ENCODE data around the gene ACSF3. TPM values are rescaled to one million over a fixed set of nuclear protein-coding genes. Genes with fewer than 3 reads are reported as not detected.

ACSF3 gene
- total RNA-seq, 1 experiment from 2014 or later = 33.5 TPM

DNA sequence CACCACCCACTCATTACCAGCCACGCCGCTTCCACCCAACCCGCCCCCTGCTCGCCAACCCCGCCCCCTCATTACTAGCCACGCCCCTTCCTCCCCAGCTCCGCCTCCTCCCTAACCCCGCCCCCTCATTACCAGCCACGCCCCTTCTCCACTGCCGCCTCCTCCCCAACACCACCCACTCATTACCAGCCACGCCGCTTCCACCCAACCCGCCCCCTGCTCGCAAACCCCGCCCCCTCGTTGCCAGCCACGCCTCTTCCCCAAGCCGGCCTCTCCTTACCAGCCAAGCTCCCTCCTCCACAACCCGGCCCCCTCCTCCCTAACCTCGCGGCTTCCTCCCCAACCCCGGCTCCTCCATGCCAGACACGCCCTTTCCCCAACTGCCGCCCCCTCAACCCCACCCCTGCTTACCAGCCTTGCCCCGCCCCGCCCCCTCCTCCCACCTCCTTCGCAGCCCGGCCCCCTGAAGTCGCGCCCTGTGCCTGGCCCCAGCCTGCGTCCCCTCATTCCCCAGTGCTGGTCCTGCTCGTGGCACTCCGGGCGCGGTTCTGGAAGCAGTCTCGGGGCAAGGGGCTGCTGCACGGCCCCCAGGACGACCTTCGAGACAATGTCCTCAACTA lies 99.4 kb downstream of the ACSF3 start:
- Histone ChIP-seq H3K4me2 (ENCODE audit: low read length) (peak overlapping the region; percentile 65; the same call in 1 of the 2 replicates), H3K27ac (ENCODE audit: low read length) (no peak overlapping the region), H3K4me1 (ENCODE audit: insufficient read depth, low read length) (no peaks in the 10 kb centered on the region), H3K9me2 (replicated peaks; ENCODE audit: low read length) (no peaks in the 10 kb centered on the region), H3K36me3 (ENCODE audit: low read depth, low read length) (no peaks in the 10 kb centered on the region), H2AFZ (ENCODE audit: low read length) (no peak overlapping the region), H3K4me3 (ENCODE audit: low read length) (no peak overlapping the region), H4K20me1 (ENCODE audit: low read length) (no peaks in the 10 kb centered on the region), H3K79me2 (ENCODE audit: low read length) (no peaks in the 10 kb centered on the region), H3F3A (ENCODE audit: low read length, unreplicated experiment) (no peaks in the 10 kb centered on the region), H3K27me3 (ENCODE audit: low read length) (no peaks in the 10 kb centered on the region), H3K9me3 (ENCODE audit: low read length) (no peaks in the 10 kb centered on the region), H3K9ac (ENCODE audit: low read length) (no peak overlapping the region)
- ChIA-PET CTCF (interaction anchor here (0.6 to 1.4 kb wide), 3 partner anchors 10 to 409 kb away, joined by 3 read pairs; partner anchors contain the start of gene ZNF778), POLR2A (ENCODE audit: unreplicated experiment) (interaction anchor here (0.9 to 1.2 kb wide), 3 partner anchors 22 to 54 kb away, joined by 5 to 15 read pairs (median 6); partner anchors contain the start of gene ZNF778)
- DNase-seq (peak; percentile 80), ATAC-seq (peak; percentile 75)
- TF ChIP-seq, protein P1, sequence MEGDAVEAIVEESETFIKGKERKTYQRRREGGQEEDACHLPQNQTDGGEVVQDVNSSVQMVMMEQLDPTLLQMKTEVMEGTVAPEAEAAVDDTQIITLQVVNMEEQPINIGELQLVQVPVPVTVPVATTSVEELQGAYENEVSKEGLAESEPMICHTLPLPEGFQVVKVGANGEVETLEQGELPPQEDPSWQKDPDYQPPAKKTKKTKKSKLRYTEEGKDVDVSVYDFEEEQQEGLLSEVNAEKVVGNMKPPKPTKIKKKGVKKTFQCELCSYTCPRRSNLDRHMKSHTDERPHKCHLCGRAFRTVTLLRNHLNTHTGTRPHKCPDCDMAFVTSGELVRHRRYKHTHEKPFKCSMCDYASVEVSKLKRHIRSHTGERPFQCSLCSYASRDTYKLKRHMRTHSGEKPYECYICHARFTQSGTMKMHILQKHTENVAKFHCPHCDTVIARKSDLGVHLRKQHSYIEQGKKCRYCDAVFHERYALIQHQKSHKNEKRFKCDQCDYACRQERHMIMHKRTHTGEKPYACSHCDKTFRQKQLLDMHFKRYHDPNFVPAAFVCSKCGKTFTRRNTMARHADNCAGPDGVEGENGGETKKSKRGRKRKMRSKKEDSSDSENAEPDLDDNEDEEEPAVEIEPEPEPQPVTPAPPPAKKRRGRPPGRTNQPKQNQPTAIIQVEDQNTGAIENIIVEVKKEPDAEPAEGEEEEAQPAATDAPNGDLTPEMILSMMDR (conservative IDR thresholded peaks at IDR 0.05; ENCODE audit: low read depth, low read length) = no peak
- TF ChIP-seq EZH2phosphoT487 (IDR thresholded peaks at IDR 0.05; ENCODE audit: borderline replicate concordance, low read length) (no peak), EZH2 (IDR thresholded peaks at IDR 0.05; ENCODE audit: low read length, unreplicated experiment) (no peak)
- intact Hi-C loops (cut with micrococcal nuclease) = loop anchor here (1.0 kb wide), 1 partner anchor 8 kb away; no protein-coding TSS in a partner anchor
- BruUV-seq (replicated peaks) = no TSS peak

DNA sequence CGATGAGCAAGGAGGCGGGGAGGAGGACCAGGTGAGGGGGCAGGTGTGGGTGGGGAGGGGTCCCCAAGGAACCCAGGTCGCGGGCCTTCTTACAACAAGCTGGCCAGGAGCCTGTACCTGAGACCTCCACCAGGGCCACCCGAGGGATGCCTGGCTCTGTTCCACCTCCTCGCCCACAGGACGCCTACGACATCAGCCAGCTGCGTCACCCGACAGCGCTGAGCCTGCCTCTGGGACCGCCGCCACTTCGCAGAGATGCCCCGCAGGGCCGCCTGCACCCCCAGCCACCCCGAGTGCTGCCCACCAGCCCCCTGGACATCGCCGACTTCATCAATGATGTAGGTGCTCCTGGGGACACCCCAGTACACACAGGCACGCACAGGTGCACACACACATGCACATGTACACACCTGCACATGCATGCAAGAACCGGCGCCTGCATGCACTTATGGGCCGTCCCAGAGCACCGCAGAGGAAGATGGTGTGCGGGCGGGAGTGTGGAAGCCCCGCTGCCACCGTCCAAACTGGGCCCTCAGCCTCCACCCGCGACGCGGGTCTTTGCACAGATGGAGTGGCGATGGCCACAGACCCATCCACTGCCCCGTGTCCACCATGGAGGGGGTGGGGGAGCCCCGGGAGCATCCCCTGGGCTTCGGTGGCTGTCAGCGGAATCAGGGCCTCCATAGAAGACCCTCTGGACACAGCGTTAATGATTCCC lies 100.1 kb downstream of the ACSF3 start:
- no peaks in the 10 kb centered on the region for H3F3A ChIP-seq (ENCODE audit: low read length, unreplicated experiment)
- no peak overlapping the region for H3K4me3 ChIP-seq (ENCODE audit: low read length)
- H3K27me3 ChIP-seq (ENCODE audit: low read length) = no peaks in the 10 kb centered on the region
- no peaks in the 10 kb centered on the region for H3K9me3 ChIP-seq (ENCODE audit: low read length)
- TF ChIP-seq, protein P1 (conservative IDR thresholded peaks at IDR 0.05; ENCODE audit: low read depth, low read length) = no peak
- TF ChIP-seq EZH2phosphoT487 (IDR thresholded peaks at IDR 0.05; ENCODE audit: borderline replicate concordance, low read length) (no peak), EZH2 (IDR thresholded peaks at IDR 0.05; ENCODE audit: low read length, unreplicated experiment) (no peak)
- DNase-seq (no peak), ATAC-seq (no peak)
- intact Hi-C loops (cut with micrococcal nuclease) = loop anchor here (1.0 kb wide), 1 partner anchor 8 kb away; no protein-coding TSS in a partner anchor
- H3K9me2 ChIP-seq (replicated peaks; ENCODE audit: low read length) = no peaks in the 10 kb centered on the region
- H3K27ac ChIP-seq (ENCODE audit: low read length) = no peak overlapping the region
- H3K4me2 ChIP-seq (ENCODE audit: low read length) = peak overlapping the region; percentile 65; the same call in 1 of the 2 replicates
- TSS peak; percentile 59 for BruUV-seq (replicated peaks)
- POLR2A ChIA-PET (ENCODE audit: unreplicated experiment) = interaction anchor here (1.2 kb wide), 1 partner anchor 24 kb away, joined by 15 read pairs; the partner anchor contains the start of gene ZNF778
- no peaks in the 10 kb centered on the region for H3K36me3 ChIP-seq (ENCODE audit: low read depth, low read length)
- H4K20me1 ChIP-seq (ENCODE audit: low read length) = no peaks in the 10 kb centered on the region
- CTCF ChIA-PET = interaction anchor here (1.4 kb wide), 1 partner anchor 24 kb away, joined by 3 read pairs; the partner anchor contains the start of gene ZNF778
- H3K79me2 ChIP-seq (ENCODE audit: low read length) = no peaks in the 10 kb centered on the region
- no peak overlapping the region for H3K9ac ChIP-seq (ENCODE audit: low read length)
- H3K4me1 ChIP-seq (ENCODE audit: insufficient read depth, low read length) = no peaks in the 10 kb centered on the region
- no peak overlapping the region for H2AFZ ChIP-seq (ENCODE audit: low read length)
